ENCODE data around the gene NRARP. TPM values are rescaled to one million over a fixed set of nuclear protein-coding genes. Genes with fewer than 3 reads are reported as not detected.

NRARP gene
- total RNA-seq, 1 experiment from 2014 or later, result 22.2 TPM

GRCh38 chr9:137304383-137305059 is 2.5 kb upstream of the NRARP start:
- Histone ChIP-seq H2AFZ (ENCODE audit: low read depth, low read length, poor library complexity, severe bottlenecking) (no peak overlapping the region), H3K4me2 (ENCODE audit: low read length) (no peak overlapping the region), H3K36me3 (ENCODE audit: control insufficient read depth in 1 of 2, insufficient read depth in 2 of 2, low read length in 2 of 2) (no peaks in the 10 kb centered on the region), H3K27ac (ENCODE audit: low read depth, low read length) (no peak overlapping the region; the same call in 1 of the 2 replicates), H3K9me2 (ENCODE audit: insufficient read depth) (no peaks in the 10 kb centered on the region), H3K27me3 (ENCODE audit: insufficient read depth, low read length) (no peaks in the 10 kb centered on the region), H4K20me1 (ENCODE audit: insufficient read depth) (peaks cover 2% of the 10 kb centered on the region; the same call in 1 of the 2 replicates), H3K9me3 (ENCODE audit: control insufficient read depth in 1 of 2, insufficient read depth in 1 of 2, low read depth in 1 of 2, low read length in 2 of 2) (no peaks in the 10 kb centered on the region), H3K4me3 (replicated peaks in 1 of 2; ENCODE audit: low read depth in 1 of 2, low read length in 2 of 2) (no peak overlapping the region), H3K79me2 (ENCODE audit: insufficient read depth, low read length) (peaks cover 17% of the 10 kb centered on the region), H3K4me1 (ENCODE audit: control insufficient read depth in 1 of 2, insufficient read depth in 2 of 2, low read length in 2 of 2) (peaks cover 11 to 49% of the 10 kb centered on the region in 2 experiments), H3K9ac (ENCODE audit: low read length) (no peak overlapping the region)
- BruUV-seq (replicated peaks), result no TSS peak
- no peak for ATAC-seq
- ChIA-PET CTCF (no interaction called here), POLR2A (no interaction called here), RAD21 (ENCODE audit: low non-redundant PET in 1 of 2, low total read pairs in 2 of 2, uncharacterized antibody in 2 of 2, unreplicated experiment in 2 of 2) (no interaction called here)
- TF ChIP-seq ZBTB33 (IDR thresholded peaks at IDR 0.05; ENCODE audit: extremely low read depth, insufficient replicate concordance, low read length) (no peak), CTCF (IDR thresholded peaks at IDR 0.05 in 2 of 3, conservative IDR thresholded peaks at IDR 0.05 in 1 of 3; ENCODE audit: borderline replicate concordance in 1 of 3, insufficient read depth in 1 of 3, low read depth in 2 of 3, low read length in 2 of 3) (0 out of 6 replicates have a peak, but pooled peaks of 2 of the 3 experiments have one; percentile 7 to 12)
- no peak for DNase-seq (ENCODE audit: low read depth, low spot score)
- intact Hi-C loops (cut with micrococcal nuclease), result no loop called here
